Endothelial cell (in vitro differentiated cells): ENCODE data around the gene USP21. TPM values are rescaled to one million over a fixed set of nuclear protein-coding genes. Genes with fewer than 3 reads are reported as not detected.

Experiments used
- DNase-seq: peaks from one replicate; pipeline ENCODE4 v3.0.0; 2021; ENCODE audit warnings: low spot score
- H3K27ac Mint-ChIP-seq: one replicate; pipeline ENCODE4 v1.8.0; 2021; ENCODE audit warnings: mixed read lengths, inconsistent platforms; ENCODE audit not compliant: unreplicated experiment
- H3K27me3 Mint-ChIP-seq: one replicate; pipeline ENCODE4 v1.8.0; 2021; ENCODE audit warnings: mild to moderate bottlenecking, moderate library complexity, mixed read lengths, inconsistent platforms; ENCODE audit not compliant: unreplicated experiment
- H3K36me3 Mint-ChIP-seq: one replicate; pipeline ENCODE4 v1.8.0; 2021; ENCODE audit warnings: mild to moderate bottlenecking, low read depth, mixed read lengths, inconsistent platforms; ENCODE audit not compliant: unreplicated experiment
- H3K4me1 Mint-ChIP-seq: one replicate; pipeline ENCODE4 v1.8.0; 2021; ENCODE audit warnings: mild to moderate bottlenecking, mixed read lengths, inconsistent platforms; ENCODE audit not compliant: unreplicated experiment
- H3K4me3 Mint-ChIP-seq: one replicate; pipeline ENCODE4 v1.8.0; 2021; ENCODE audit warnings: mild to moderate bottlenecking, mixed read lengths, inconsistent platforms; ENCODE audit not compliant: unreplicated experiment
- H3K9me3 Mint-ChIP-seq: one replicate; pipeline ENCODE4 v1.8.0; 2021; ENCODE audit warnings: mixed read lengths, inconsistent platforms; ENCODE audit not compliant: unreplicated experiment
- CTCF ChIP-seq: fragments of 200-600 bp; sonication (generic); IDR thresholded peaks from one replicate; pipeline ENCODE4 v1.5.0; 2021; ENCODE audit warnings: antibody characterized with exemption; ENCODE audit not compliant: unreplicated experiment
- total RNA-seq: library from RNA; stranded (reverse); fragmentation: NEBNext Ultra II Directional; extraction: Animal tissue kit (Norgen Biotek cat#: 25700); gene quantifications from one replicate; pipeline ENCODE4 v1.2.1, GENCODE V29; 2021; ENCODE audit not compliant: unreplicated experiment

USP21 gene
- total RNA-seq, 1 donor from 2014 or later = 22.2 TPM

- no peak for TF ChIP-seq CTCF
- Mint-ChIP-seq H3K36me3 (peaks cover 49% of the 10 kb centered on the region), H3K27me3 (peaks cover 9% of the 10 kb centered on the region), H3K4me3 (no peak overlapping the region), H3K27ac (no peak overlapping the region), H3K4me1 (peaks cover 52% of the 10 kb centered on the region), H3K9me3 (no peaks in the 10 kb centered on the region)
- DNase-seq = no peak
These were observed 37.5 kb upstream of the USP21 start for GRCh38 chr1:161121834-161122233.

GRCh38 chr1:161122967-161123366 lies 36.3 kb upstream of the USP21 start:
- Mint-ChIP-seq H3K27ac (no peak overlapping the region), H3K36me3 (peaks cover 59% of the 10 kb centered on the region), H3K9me3 (no peaks in the 10 kb centered on the region)

GRCh38 chr1:161127649-161128048 lies 31.7 kb upstream of the USP21 start:
- DNase-seq = no peak
- Mint-ChIP-seq H3K36me3 (peaks cover 48% of the 10 kb centered on the region), H3K9me3 (no peaks in the 10 kb centered on the region), H3K27ac (peak overlapping the region; percentile 10), H3K4me3 (peak overlapping the region; percentile 83), H3K4me1 (peaks cover 61% of the 10 kb centered on the region), H3K27me3 (peaks cover 12% of the 10 kb centered on the region)
- no peak for TF ChIP-seq CTCF

More at GRCh38 chr1:161122967-161123366, 36.3 kb upstream of the USP21 start:
- Mint-ChIP-seq H3K4me3 (peak overlapping the region; percentile 79), H3K4me1 (peaks cover 63% of the 10 kb centered on the region), H3K27me3 (peaks cover 7% of the 10 kb centered on the region)
- DNase-seq = no peak
- no peak for TF ChIP-seq CTCF

GRCh38 chr1:161128591-161129420 lies 30.5 kb upstream of the USP21 start:
- H3K27ac Mint-ChIP-seq = peak overlapping the region; percentile 54
- DNase-seq = no peak
- H3K36me3 Mint-ChIP-seq = peaks cover 44% of the 10 kb centered on the region
- peaks cover 57% of the 10 kb centered on the region for H3K4me1 Mint-ChIP-seq
- no peak for TF ChIP-seq CTCF
- peaks cover 7% of the 10 kb centered on the region for H3K27me3 Mint-ChIP-seq
- peak overlapping the region; percentile 96 for H3K4me3 Mint-ChIP-seq
- H3K9me3 Mint-ChIP-seq = no peaks in the 10 kb centered on the region

GRCh38 chr1:161130266-161130665 lies 29.0 kb upstream of the USP21 start:
- H3K36me3 Mint-ChIP-seq = peaks cover 36% of the 10 kb centered on the region
- peak overlapping the region; percentile 80 for H3K27ac Mint-ChIP-seq
- no peaks in the 10 kb centered on the region for H3K9me3 Mint-ChIP-seq
- no peak for TF ChIP-seq CTCF
- H3K27me3 Mint-ChIP-seq = peaks cover 7% of the 10 kb centered on the region
- no peak for DNase-seq
- peak overlapping the region; percentile 96 for H3K4me3 Mint-ChIP-seq
- peaks cover 60% of the 10 kb centered on the region for H3K4me1 Mint-ChIP-seq
